C4-2B (cell line): ENCODE results near the gene OR52K1.

Experiments used
- H3K27ac ChIP-seq: fragments of 450-650 bp; 2 replicates; pipeline ENCODE4 v1.5.1; 2017
- CTCF ChIP-seq: fragments of 450-650 bp; conservative IDR thresholded peaks from 2 replicates; pipeline ENCODE4 v1.5.1; 2017; ENCODE audit warnings: mild to moderate bottlenecking
- ZFX ChIP-seq: fragments of 450-650 bp; IDR thresholded peaks from 2 replicates; pipeline ENCODE4 v1.6.1; 2017

OR52K1 gene

GRCh38 chr11:4493480-4493818 is 11.0 kb downstream of the OR52K1 start:
- no peak overlapping the region for H3K27ac ChIP-seq
- TF ChIP-seq ZFX, result no peak
- peak; percentile 49 for TF ChIP-seq CTCF

GRCh38 chr11:4495487-4495886 is 13.0 kb downstream of the OR52K1 start:
- H3K27ac ChIP-seq, result no peak overlapping the region
- no peak for TF ChIP-seq CTCF
- no peak for TF ChIP-seq ZFX

GRCh38 chr11:4495986-4496385 is 13.5 kb downstream of the OR52K1 start:
- H3K27ac ChIP-seq, result peak overlapping the region; percentile 27; the same call in 1 of the 2 replicates

GRCh38 chr11:4496557-4497248 is 14.3 kb downstream of the OR52K1 start:
- H3K27ac ChIP-seq, result peak overlapping the region; percentile 27; the same call in 1 of the 2 replicates
- TF ChIP-seq ZFX (no peak), CTCF (no peak)

More at GRCh38 chr11:4495986-4496385, 13.5 kb downstream of the OR52K1 start:
- TF ChIP-seq ZFX (no peak), CTCF (no peak)

GRCh38 chr11:4508886-4509285 is 26.4 kb downstream of the OR52K1 start:
- TF ChIP-seq CTCF (no peak), ZFX (no peak)
- H3K27ac ChIP-seq, result no peak overlapping the region

GRCh38 chr11:4511282-4512245 is 29.1 kb downstream of the OR52K1 start:
- H3K27ac ChIP-seq, result no peak overlapping the region
- TF ChIP-seq CTCF (no peak), ZFX (no peak)

- no peak for TF ChIP-seq ZFX
- TF ChIP-seq CTCF, result no peak
- H3K27ac ChIP-seq, result no peak overlapping the region
Observed at GRCh38 chr11:4514196-4514595, 31.8 kb downstream of the OR52K1 start.
